Measurements from ENCODE around the gene C4orf51. TPM values are rescaled to one million over a fixed set of nuclear protein-coding genes. Genes with fewer than 3 reads are reported as not detected.

C4orf51 gene
- total and polyA plus RNA-seq, 2 donors = not detected

GRCh38 chr4:145773581-145774234 lies 93.8 kb downstream of the C4orf51 start:
- 94% methylated on average over 6 of the region's 6 CpGs for WGBS
- no peaks in the 10 kb centered on the region for H3K4me1 ChIP-seq (ENCODE audit: control insufficient read depth in 2 of 2, insufficient read depth in 2 of 2, low read length in 2 of 2)
- H3K4me3 ChIP-seq (ENCODE audit: low read length in 2 of 2) = no peak overlapping the region
- peak overlapping the region in 1 of 2 donors; percentile 31 for H3K27ac ChIP-seq (ENCODE audit: low read depth in 1 of 2, low read length in 1 of 2)
- H3K36me3 ChIP-seq (ENCODE audit: control insufficient read depth in 2 of 2, insufficient read depth in 2 of 2, low read length in 1 of 2) = peaks cover 35 to 57% of the 10 kb centered on the region in 2 donors
- H3K27me3 ChIP-seq (ENCODE audit: control insufficient read depth in 2 of 2, insufficient read depth in 1 of 2, low read length in 1 of 2) = no peaks in the 10 kb centered on the region
- H3K9me3 ChIP-seq (ENCODE audit: control insufficient read depth in 2 of 2, insufficient read depth in 1 of 2, low read length in 1 of 2) = no peaks in the 10 kb centered on the region
- DNase-seq (ENCODE audit: low read depth in 6 of 9, low spot score in 9 of 9) = no peak

GRCh38 chr4:145774473-145774872 lies 94.5 kb downstream of the C4orf51 start:
- no peaks in the 10 kb centered on the region for H3K27me3 ChIP-seq (ENCODE audit: control insufficient read depth in 2 of 2, insufficient read depth in 1 of 2, low read length in 1 of 2)
- H3K4me1 ChIP-seq (ENCODE audit: control insufficient read depth in 2 of 2, insufficient read depth in 2 of 2, low read length in 2 of 2) = peaks cover 0 to 3% of the 10 kb centered on the region in 2 donors
- 98% methylated on average over 6 of the region's 6 CpGs for WGBS
- H3K4me3 ChIP-seq (ENCODE audit: low read length in 2 of 2) = no peak overlapping the region
- DNase-seq (ENCODE audit: low read depth in 6 of 9, low spot score in 9 of 9) = no peak
- H3K27ac ChIP-seq (ENCODE audit: low read depth in 1 of 2, low read length in 1 of 2) = no peak overlapping the region
- peaks cover 37 to 65% of the 10 kb centered on the region in 2 donors for H3K36me3 ChIP-seq (ENCODE audit: control insufficient read depth in 2 of 2, insufficient read depth in 2 of 2, low read length in 1 of 2)
- H3K9me3 ChIP-seq (ENCODE audit: control insufficient read depth in 2 of 2, insufficient read depth in 1 of 2, low read length in 1 of 2) = no peaks in the 10 kb centered on the region

- H3K4me1 ChIP-seq (ENCODE audit: control insufficient read depth in 2 of 2, insufficient read depth in 2 of 2, low read length in 2 of 2) = peaks cover 0 to 3% of the 10 kb centered on the region in 2 donors
- DNase-seq (ENCODE audit: low read depth in 6 of 9, low spot score in 9 of 9) = no peak
- H3K9me3 ChIP-seq (ENCODE audit: control insufficient read depth in 2 of 2, insufficient read depth in 1 of 2, low read length in 1 of 2) = no peaks in the 10 kb centered on the region
- no peaks in the 10 kb centered on the region for H3K27me3 ChIP-seq (ENCODE audit: control insufficient read depth in 2 of 2, insufficient read depth in 1 of 2, low read length in 1 of 2)
- 97% methylated on average over 3 of the region's 3 CpGs for WGBS
- peaks cover 36 to 67% of the 10 kb centered on the region in 2 donors for H3K36me3 ChIP-seq (ENCODE audit: control insufficient read depth in 2 of 2, insufficient read depth in 2 of 2, low read length in 1 of 2)
- no peak overlapping the region for H3K4me3 ChIP-seq (ENCODE audit: low read length in 2 of 2)
- H3K27ac ChIP-seq (ENCODE audit: low read depth in 1 of 2, low read length in 1 of 2) = no peak overlapping the region
Observed at GRCh38 chr4:145775406-145775805, 95.5 kb downstream of the C4orf51 start.

GRCh38 chr4:145776208-145776607 lies 96.3 kb downstream of the C4orf51 start:
- Histone ChIP-seq H3K4me3 (ENCODE audit: low read length in 2 of 2) (no peak overlapping the region), H3K27me3 (ENCODE audit: control insufficient read depth in 2 of 2, insufficient read depth in 1 of 2, low read length in 1 of 2) (no peaks in the 10 kb centered on the region), H3K4me1 (ENCODE audit: control insufficient read depth in 2 of 2, insufficient read depth in 2 of 2, low read length in 2 of 2) (peaks cover 0 to 3% of the 10 kb centered on the region in 2 donors), H3K36me3 (ENCODE audit: control insufficient read depth in 2 of 2, insufficient read depth in 2 of 2, low read length in 1 of 2) (peaks cover 36 to 64% of the 10 kb centered on the region in 2 donors), H3K9me3 (ENCODE audit: control insufficient read depth in 2 of 2, insufficient read depth in 1 of 2, low read length in 1 of 2) (no peaks in the 10 kb centered on the region), H3K27ac (ENCODE audit: low read depth in 1 of 2, low read length in 1 of 2) (no peak overlapping the region)
- 99% methylated on average over 4 of the region's 4 CpGs for WGBS
- DNase-seq (ENCODE audit: low read depth in 6 of 9, low spot score in 9 of 9) = no peak

- Histone ChIP-seq H3K27me3 (ENCODE audit: control insufficient read depth in 2 of 2, insufficient read depth in 1 of 2, low read length in 1 of 2) (no peaks in the 10 kb centered on the region), H3K27ac (ENCODE audit: low read depth in 1 of 2, low read length in 1 of 2) (no peak overlapping the region), H3K4me3 (ENCODE audit: low read length in 2 of 2) (no peak overlapping the region), H3K36me3 (ENCODE audit: control insufficient read depth in 2 of 2, insufficient read depth in 2 of 2, low read length in 1 of 2) (peaks cover 21 to 55% of the 10 kb centered on the region in 2 donors), H3K4me1 (ENCODE audit: control insufficient read depth in 2 of 2, insufficient read depth in 2 of 2, low read length in 2 of 2) (peaks cover 0 to 3% of the 10 kb centered on the region in 2 donors), H3K9me3 (ENCODE audit: control insufficient read depth in 2 of 2, insufficient read depth in 1 of 2, low read length in 1 of 2) (no peaks in the 10 kb centered on the region)
- 76% methylated on average over 8 of the region's 8 CpGs for whole genome bisulfite sequencing
- peak in 1 of 9 donors; percentile 11 for DNase-seq (ENCODE audit: low read depth in 6 of 9, low spot score in 9 of 9)
Observed at GRCh38 chr4:145779319-145779801, 99.4 kb downstream of the C4orf51 start.

- Histone ChIP-seq H3K27ac (ENCODE audit: low read depth in 1 of 2, low read length in 1 of 2) (no peak overlapping the region), H3K4me1 (ENCODE audit: control insufficient read depth in 2 of 2, insufficient read depth in 2 of 2, low read length in 2 of 2) (peaks cover 0 to 3% of the 10 kb centered on the region in 2 donors)
Observed at GRCh38 chr4:145781351-145781750, 101.4 kb downstream of the C4orf51 start.

More at GRCh38 chr4:145781351-145781750, 101.4 kb downstream of the C4orf51 start:
- no peaks in the 10 kb centered on the region for H3K27me3 ChIP-seq (ENCODE audit: control insufficient read depth in 2 of 2, insufficient read depth in 1 of 2, low read length in 1 of 2)
- no peaks in the 10 kb centered on the region for H3K9me3 ChIP-seq (ENCODE audit: control insufficient read depth in 2 of 2, insufficient read depth in 1 of 2, low read length in 1 of 2)
- peak in 1 of 9 donors; percentile 26 for DNase-seq (ENCODE audit: low read depth in 6 of 9, low spot score in 9 of 9)
- 38% methylated on average over 2 of the region's 2 CpGs for WGBS
- no peak overlapping the region for H3K4me3 ChIP-seq (ENCODE audit: low read length in 2 of 2)
- peaks cover 10 to 35% of the 10 kb centered on the region in 2 donors for H3K36me3 ChIP-seq (ENCODE audit: control insufficient read depth in 2 of 2, insufficient read depth in 2 of 2, low read length in 1 of 2)

Other genes starting within 250 kb of the C4orf51 start
- 23.5 TPM for gene SMAD1, start 198.3 kb upstream of the C4orf51 start, total RNA-seq
- gene SMAD1, start 198.3 kb upstream of the C4orf51 start, polyA plus RNA-seq = 6.8 TPM
- gene MMAA, start 60.8 kb upstream of the C4orf51 start, total RNA-seq = 11.9 TPM
- gene MMAA, start 60.8 kb upstream of the C4orf51 start, polyA plus RNA-seq = 11.7 TPM

Data from thymus (tissue), 11 donors.